ENCODE results near the gene SMPD2.

SMPD2 gene

GRCh38 chr6:109461733-109462526 is 21.4 kb downstream of the SMPD2 start:
- DNase-seq = no peak

- DNase-seq = no peak
Measured at GRCh38 chr6:109465772-109466171, 25.2 kb downstream of the SMPD2 start.

GRCh38 chr6:109466212-109466923 is 25.8 kb downstream of the SMPD2 start:
- DNase-seq = no peak

- no peak for DNase-seq
Measured at GRCh38 chr6:109467696-109468095, 27.2 kb downstream of the SMPD2 start.

GRCh38 chr6:109469591-109470189 is 29.2 kb downstream of the SMPD2 start:
- DNase-seq = no peak

GRCh38 chr6:109471105-109471810 is 30.7 kb downstream of the SMPD2 start:
- no peak for DNase-seq

- no peak for DNase-seq
Measured at GRCh38 chr6:109472132-109472995, 31.8 kb downstream of the SMPD2 start.

GRCh38 chr6:109473120-109473519 is 32.6 kb downstream of the SMPD2 start:
- no peak for DNase-seq

GRCh38 chr6:109474995-109475394 is 34.5 kb downstream of the SMPD2 start:
- no peak for DNase-seq

- DNase-seq = no peak
Measured at GRCh38 chr6:109475625-109476024, 35.1 kb downstream of the SMPD2 start.

- DNase-seq = no peak
Measured at GRCh38 chr6:109477184-109477583, 36.7 kb downstream of the SMPD2 start.

GRCh38 chr6:109477725-109478124 is 37.2 kb downstream of the SMPD2 start:
- DNase-seq = no peak

GRCh38 chr6:109478222-109478805 is 37.8 kb downstream of the SMPD2 start:
- no peak for DNase-seq

GRCh38 chr6:109478841-109479624 is 38.5 kb downstream of the SMPD2 start:
- DNase-seq = no peak

GRCh38 chr6:109480993-109481480 is 40.5 kb downstream of the SMPD2 start:
- DNase-seq = no peak

- DNase-seq = peak; percentile 88
Measured at GRCh38 chr6:109482905-109483734, 42.6 kb downstream of the SMPD2 start, which contains the start of gene ZBTB24. ZBTB24 (minus strand) TSS chr6:109483219; CDS start chr6:109482026, 1,193 bp downstream.

- no peak for DNase-seq
Measured at GRCh38 chr6:109483735-109484057, 43.2 kb downstream of the SMPD2 start.

GRCh38 chr6:109484122-109484521 is 43.6 kb downstream of the SMPD2 start:
- DNase-seq = no peak

- no peak for DNase-seq
Measured at GRCh38 chr6:109485266-109485935, 44.9 kb downstream of the SMPD2 start.

Measured in activated CD4-positive, CD25-positive, alpha-beta regulatory T cell treated with anti-CD3 and anti-CD28 coated beads, Interleukin-2, amount 50 U/mL, for 72 hours (primary cell).